WI38 (cell line): Measurements from ENCODE around the gene LOXL1.
A peak's percentile ranks its signal among the peaks of the same experiment; 100 is the strongest.
"Not testable (repeated sequence)": the region's sequence is repeated elsewhere in the genome, so short reads cannot be mapped to it uniquely, and the experiment has no call there.

Experiments
- H3K4me3 ChIP-seq: 2 replicates; pipeline ENCODE4 v1.5.1; 2011; ENCODE audit warnings: low read depth, mild to moderate bottlenecking, control low read depth, low read length
- TF ChIP-seq, protein P1 (sequence below): IDR thresholded peaks from 2 replicates; pipeline ENCODE4 v1.5.1; 2012; ENCODE audit warnings: low read depth, mild to moderate bottlenecking, control low read depth, low read length

Gene LOXL1

DNA sequence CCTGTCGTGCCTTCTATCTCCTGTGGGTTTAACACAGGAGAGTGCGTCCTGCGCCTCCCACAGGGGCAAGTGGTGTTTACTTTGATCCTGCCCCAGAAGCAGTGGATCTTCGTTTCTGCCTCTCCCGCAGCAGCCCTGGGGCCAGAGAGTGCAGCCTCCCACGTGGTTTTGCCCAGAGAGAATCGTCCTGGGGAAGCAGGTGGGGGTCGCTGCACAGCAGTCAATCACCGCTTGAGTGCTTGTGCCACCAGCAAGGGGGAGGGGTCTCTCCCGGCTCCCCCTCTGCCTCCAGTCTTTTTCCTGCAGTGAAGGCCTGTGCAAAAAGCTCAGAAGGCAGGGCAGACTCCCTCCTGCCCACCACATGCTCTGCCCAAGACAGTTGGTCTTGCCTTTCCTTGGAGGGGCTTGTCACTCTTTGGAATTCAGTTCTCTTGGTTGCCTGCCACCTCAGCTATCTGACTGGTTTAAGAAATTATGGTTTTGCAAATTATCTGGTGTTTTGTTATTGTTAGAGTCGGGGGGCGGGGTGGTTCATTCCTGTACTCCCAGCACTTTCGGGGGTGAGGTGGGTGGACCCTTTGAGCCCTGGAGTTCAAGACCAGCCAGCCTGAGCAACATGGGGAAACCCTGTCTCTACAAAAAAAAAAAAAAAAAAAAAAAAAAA is 39.0 kb downstream of the LOXL1 start:
- H3K4me3 ChIP-seq: no peak overlapping the region
- TF ChIP-seq, protein P1, sequence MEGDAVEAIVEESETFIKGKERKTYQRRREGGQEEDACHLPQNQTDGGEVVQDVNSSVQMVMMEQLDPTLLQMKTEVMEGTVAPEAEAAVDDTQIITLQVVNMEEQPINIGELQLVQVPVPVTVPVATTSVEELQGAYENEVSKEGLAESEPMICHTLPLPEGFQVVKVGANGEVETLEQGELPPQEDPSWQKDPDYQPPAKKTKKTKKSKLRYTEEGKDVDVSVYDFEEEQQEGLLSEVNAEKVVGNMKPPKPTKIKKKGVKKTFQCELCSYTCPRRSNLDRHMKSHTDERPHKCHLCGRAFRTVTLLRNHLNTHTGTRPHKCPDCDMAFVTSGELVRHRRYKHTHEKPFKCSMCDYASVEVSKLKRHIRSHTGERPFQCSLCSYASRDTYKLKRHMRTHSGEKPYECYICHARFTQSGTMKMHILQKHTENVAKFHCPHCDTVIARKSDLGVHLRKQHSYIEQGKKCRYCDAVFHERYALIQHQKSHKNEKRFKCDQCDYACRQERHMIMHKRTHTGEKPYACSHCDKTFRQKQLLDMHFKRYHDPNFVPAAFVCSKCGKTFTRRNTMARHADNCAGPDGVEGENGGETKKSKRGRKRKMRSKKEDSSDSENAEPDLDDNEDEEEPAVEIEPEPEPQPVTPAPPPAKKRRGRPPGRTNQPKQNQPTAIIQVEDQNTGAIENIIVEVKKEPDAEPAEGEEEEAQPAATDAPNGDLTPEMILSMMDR: no peak

DNA sequence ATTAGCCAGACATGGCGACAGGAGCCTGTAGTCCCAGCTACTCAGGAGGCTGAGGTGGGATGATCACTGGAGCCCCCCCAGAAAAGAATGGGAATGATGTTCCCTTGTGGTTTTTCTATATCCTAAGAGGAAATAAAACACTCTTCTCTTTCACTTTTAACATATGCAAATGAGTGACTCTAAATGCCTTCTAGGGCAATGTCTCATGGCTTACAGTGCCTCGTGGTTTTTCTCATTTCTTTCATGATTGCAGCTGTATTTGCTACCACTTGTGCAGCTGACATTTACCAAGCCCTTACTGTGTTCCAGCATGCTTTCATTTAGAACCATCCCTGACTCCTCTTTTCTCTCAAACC is 39.5 kb downstream of the LOXL1 start:
- TF ChIP-seq, protein P1: no peak
- H3K4me3 ChIP-seq: no peak overlapping the region

DNA sequence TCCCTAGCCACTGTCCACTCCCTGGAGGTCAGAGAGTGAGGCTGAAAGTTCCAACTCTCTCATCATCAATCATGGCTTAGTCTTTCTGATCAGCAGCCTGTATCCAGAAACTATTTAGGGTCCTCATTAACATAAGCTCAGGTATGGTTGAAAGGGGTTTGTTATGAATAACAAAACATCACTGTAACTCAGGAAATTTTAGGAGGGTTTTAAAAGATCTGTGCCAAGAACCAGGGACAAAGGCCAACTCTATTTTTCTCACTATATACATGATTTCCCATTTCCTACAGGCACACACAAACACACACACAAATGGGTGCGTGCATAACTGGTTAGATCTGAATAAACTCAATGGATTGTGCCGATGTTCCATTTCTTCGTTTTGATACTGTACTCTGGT is 42.2 kb downstream of the LOXL1 start:
- H3K4me3 ChIP-seq: no peak overlapping the region
- TF ChIP-seq, protein P1: no peak

- TF ChIP-seq, protein P1: no peak
These were observed 43.0 kb downstream of the LOXL1 start for GRCh38 chr15:73969151-73969759.

DNA sequence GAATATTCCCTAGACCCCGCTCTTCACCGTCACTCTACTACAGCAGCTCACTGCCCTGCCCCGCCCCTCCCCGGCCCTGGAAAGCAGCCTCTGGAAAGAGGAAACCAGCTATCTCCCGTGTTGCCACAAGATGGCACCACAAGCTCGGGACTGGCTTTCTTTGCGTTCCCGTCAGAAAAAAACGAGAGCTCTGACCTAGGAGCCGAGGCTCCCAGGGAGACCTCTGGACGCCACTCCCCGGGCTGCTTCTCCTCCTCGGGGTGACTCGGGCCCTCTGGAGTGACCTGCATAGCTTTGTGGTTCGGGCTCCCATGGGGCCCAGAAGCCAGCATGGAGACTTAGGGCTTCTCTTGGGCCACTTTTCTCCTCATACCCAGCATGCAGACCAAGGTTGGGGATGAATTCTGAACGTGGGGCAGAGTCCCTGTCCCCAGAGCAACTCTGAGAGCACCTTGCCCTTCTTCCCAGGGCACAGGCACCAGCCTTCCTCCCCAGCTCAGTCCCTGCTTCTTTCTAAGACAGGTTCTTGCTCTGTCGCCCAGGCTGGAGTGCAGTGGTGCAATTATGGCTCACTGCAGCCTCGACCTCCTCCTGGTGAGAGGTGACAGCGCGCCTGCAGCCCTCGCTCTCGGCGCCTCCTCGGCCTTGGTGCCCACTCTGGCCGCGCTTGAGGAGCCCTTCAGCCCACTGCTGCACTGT is 46.9 kb downstream of the LOXL1 start:
- TF ChIP-seq, protein P1: peak; percentile 82
- H3K4me3 ChIP-seq: no peak overlapping the region

More at GRCh38 chr15:73969151-73969759, 43.0 kb downstream of the LOXL1 start:
- H3K4me3 ChIP-seq: no peak overlapping the region

- H3K4me3 ChIP-seq: not testable (repeated sequence)
These were observed 47.5 kb downstream of the LOXL1 start for GRCh38 chr15:73973683-73974200.

- not testable (repeated sequence) for H3K4me3 ChIP-seq
These were observed 49.3 kb downstream of the LOXL1 start for GRCh38 chr15:73975440-73976125.

GRCh38 chr15:73978896-73979295 is 52.6 kb downstream of the LOXL1 start:
- TF ChIP-seq, protein P1: no peak
- no peak overlapping the region for H3K4me3 ChIP-seq
